GM18867 (cell line): ENCODE data around the gene LARGE1.

ENCODE experiments used
- ATAC-seq: cut with Tn5 transposase; IDR thresholded peaks from one replicate; pipeline ENCODE4 v1.9.1; 2021; ENCODE audit warnings: mild to moderate bottlenecking, moderate library complexity; ENCODE audit not compliant: unreplicated experiment

The LARGE1 gene

GRCh38 chr22:33605666-33606065 lies 314.6 kb downstream of the LARGE1 start:
- ATAC-seq = no peak

GRCh38 chr22:33605221-33605620 lies 315.1 kb downstream of the LARGE1 start:
- no peak for ATAC-seq

- no peak for ATAC-seq
These were observed 319.2 kb downstream of the LARGE1 start for GRCh38 chr22:33601062-33601461.

GRCh38 chr22:33600595-33600994 lies 319.7 kb downstream of the LARGE1 start:
- no peak for ATAC-seq

- ATAC-seq = no peak
These were observed 320.2 kb downstream of the LARGE1 start for GRCh38 chr22:33600113-33600512.

- ATAC-seq = no peak
These were observed 320.7 kb downstream of the LARGE1 start for GRCh38 chr22:33599596-33599995.

- no peak for ATAC-seq
These were observed 321.5 kb downstream of the LARGE1 start for GRCh38 chr22:33598821-33599220.

GRCh38 chr22:33597274-33597985 lies 322.8 kb downstream of the LARGE1 start:
- ATAC-seq = no peak

GRCh38 chr22:33593818-33594217 lies 326.5 kb downstream of the LARGE1 start:
- ATAC-seq = no peak

GRCh38 chr22:33591946-33592345 lies 328.3 kb downstream of the LARGE1 start:
- no peak for ATAC-seq

GRCh38 chr22:33589297-33589696 lies 331.0 kb downstream of the LARGE1 start:
- no peak for ATAC-seq

GRCh38 chr22:33588860-33589259 lies 331.4 kb downstream of the LARGE1 start:
- ATAC-seq = no peak

GRCh38 chr22:33584152-33584551 lies 336.1 kb downstream of the LARGE1 start:
- no peak for ATAC-seq

- no peak for ATAC-seq
These were observed 337.4 kb downstream of the LARGE1 start for GRCh38 chr22:33582822-33583400.

- ATAC-seq = no peak
These were observed 340.0 kb downstream of the LARGE1 start for GRCh38 chr22:33580310-33580709.

- no peak for ATAC-seq
These were observed 340.7 kb downstream of the LARGE1 start for GRCh38 chr22:33579448-33580093.

- ATAC-seq = no peak
These were observed 341.5 kb downstream of the LARGE1 start for GRCh38 chr22:33578752-33579151.

GRCh38 chr22:33577862-33578411 lies 342.3 kb downstream of the LARGE1 start:
- ATAC-seq = no peak

- no peak for ATAC-seq
These were observed 344.1 kb downstream of the LARGE1 start for GRCh38 chr22:33576205-33576604.

GRCh38 chr22:33575771-33576170 lies 344.5 kb downstream of the LARGE1 start:
- no peak for ATAC-seq

- ATAC-seq = no peak
These were observed 345.2 kb downstream of the LARGE1 start for GRCh38 chr22:33575041-33575440.

GRCh38 chr22:33573479-33573878 lies 346.8 kb downstream of the LARGE1 start:
- ATAC-seq = no peak
